Mesodermal cell (in vitro differentiated cells): ENCODE measurements around the gene ZNF716.
"Not testable (repeated sequence)": the region's sequence is repeated elsewhere in the genome, so short reads cannot be mapped to it uniquely, and the experiment has no call there.

Experiments
- H3K27ac ChIP-seq: 2 replicates; pipeline ENCODE4 v1.7.0; 2013; ENCODE audit warnings: mild to moderate bottlenecking, low read depth, low read length, moderate library complexity; ENCODE audit not compliant: severe bottlenecking
- H3K36me3 ChIP-seq: 2 replicates; pipeline ENCODE4 v1.7.1; 2013; ENCODE audit warnings: mild to moderate bottlenecking, low read length, moderate library complexity; ENCODE audit not compliant: control insufficient read depth, insufficient read depth
- H3K4me1 ChIP-seq: one replicate; pipeline ENCODE4 v1.7.1; 2013; ENCODE audit warnings: mild to moderate bottlenecking, low read length; ENCODE audit not compliant: insufficient read depth, control insufficient read depth, poor library complexity, severe bottlenecking
- H3K4me3 ChIP-seq: 2 replicates; pipeline ENCODE4 v1.7.0; 2013; ENCODE audit warnings: low read length, control low read depth, mild to moderate bottlenecking; ENCODE audit not compliant: insufficient read depth, poor library complexity, severe bottlenecking; ENCODE audit errors: extremely low read depth
- H3K9me3 ChIP-seq: 2 replicates; pipeline ENCODE4 v1.7.1; 2013; ENCODE audit warnings: mild to moderate bottlenecking, low read length, moderate library complexity; ENCODE audit not compliant: control insufficient read depth
- WGBS, 2 experiments: methylation state at CpG; one replicate each; pipeline ENCODE4 v1.1.5; 2013; ENCODE audit warnings: missing lambda C conversion rate in 2 of 2; ENCODE audit not compliant: insufficient coverage in 2 of 2; 5-methylcytosine and 5-hydroxymethylcytosine counted together

ZNF716 gene

GRCh38 chr7:57495111-57495510 lies 45.1 kb downstream of the ZNF716 start:
- not testable (repeated sequence) for H3K4me3 ChIP-seq, H3K27ac ChIP-seq, H3K36me3 ChIP-seq, H3K4me1 ChIP-seq
- WGBS, 2 experiments: 80 to 81% methylated on average over 8 of the region's 8 CpGs
- H3K9me3 ChIP-seq: peaks cover 60% of the 10 kb centered on the region

GRCh38 chr7:57496395-57496794 lies 46.4 kb downstream of the ZNF716 start:
- H3K36me3 ChIP-seq: no peaks in the 10 kb centered on the region
- no peak overlapping the region for H3K27ac ChIP-seq
- H3K4me1 ChIP-seq: no peaks in the 10 kb centered on the region
- H3K4me3 ChIP-seq: no peak overlapping the region
- H3K9me3 ChIP-seq: peaks cover 58% of the 10 kb centered on the region
- 55 to 71% methylated on average over 6 of the region's 6 CpGs for WGBS, 2 experiments

GRCh38 chr7:57505176-57505575 lies 55.2 kb downstream of the ZNF716 start:
- no peaks in the 10 kb centered on the region for H3K4me1 ChIP-seq
- H3K36me3 ChIP-seq: no peaks in the 10 kb centered on the region
- H3K9me3 ChIP-seq: peaks cover 43% of the 10 kb centered on the region
- H3K4me3 ChIP-seq: no peak overlapping the region
- WGBS, 2 experiments: 100% methylated on average over 1 of the region's 1 CpG; no CpG with 5 or more reads in 1 of the 2 experiments
- H3K27ac ChIP-seq: no peak overlapping the region
